Activated CD8-positive, alpha-beta memory T cell treated with anti-CD3 and anti-CD28 coated beads, Interleukin-2, amount 50 U/mL, for 24 hours (primary cell): ENCODE results near the gene ISM1.

ENCODE experiments used
- DNase-seq: peaks from one replicate; pipeline ENCODE4 v3.0.0-alpha.2; 2020; ENCODE audit errors: extremely low read depth

The ISM1 gene

DNA sequence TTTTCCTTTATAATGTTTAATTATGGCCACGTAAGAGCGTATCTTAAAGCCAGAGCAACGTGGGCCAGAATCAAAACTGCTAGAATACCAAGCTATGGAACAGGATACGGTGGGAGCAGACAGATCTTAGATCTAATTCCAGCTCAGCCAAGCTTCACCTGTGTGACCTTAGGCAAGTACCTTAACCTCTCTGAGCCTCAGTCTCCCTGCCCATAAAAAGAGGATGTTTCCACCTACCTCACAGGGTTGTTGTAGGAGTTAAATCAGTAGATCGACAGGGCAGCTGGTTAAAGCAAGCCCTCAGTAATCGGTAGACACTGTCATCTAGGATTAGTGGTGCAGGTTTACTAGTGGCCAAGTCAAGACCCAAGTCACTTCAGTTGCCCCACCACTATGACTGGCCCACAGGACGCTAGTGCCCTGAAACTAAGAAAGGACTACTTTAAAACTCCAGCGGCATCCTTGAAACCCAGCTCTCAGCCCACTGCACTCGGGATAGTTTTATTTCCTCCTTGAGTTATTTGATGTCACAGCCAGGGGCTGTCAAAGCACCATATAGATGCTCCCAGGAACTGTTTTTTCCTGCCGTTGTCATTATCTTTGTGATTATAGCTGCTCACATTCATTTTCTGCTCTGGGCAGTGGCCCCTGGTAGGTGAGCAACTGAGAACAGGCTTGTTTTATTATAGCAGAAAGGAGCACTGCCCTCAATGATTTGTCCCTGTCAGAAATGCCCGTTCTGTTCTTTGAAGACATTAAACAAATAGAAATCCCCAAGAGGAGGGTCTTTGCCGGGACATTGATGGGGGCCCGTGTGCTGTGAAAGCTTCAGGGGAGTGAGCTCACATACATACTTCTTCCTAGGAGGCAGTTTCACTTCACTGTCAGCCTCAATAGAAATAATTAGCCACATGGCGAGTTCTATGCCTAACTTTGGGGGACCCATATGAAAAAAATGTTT is 63.1 kb downstream of the ISM1 start:
- DNase-seq = no peak

DNA sequence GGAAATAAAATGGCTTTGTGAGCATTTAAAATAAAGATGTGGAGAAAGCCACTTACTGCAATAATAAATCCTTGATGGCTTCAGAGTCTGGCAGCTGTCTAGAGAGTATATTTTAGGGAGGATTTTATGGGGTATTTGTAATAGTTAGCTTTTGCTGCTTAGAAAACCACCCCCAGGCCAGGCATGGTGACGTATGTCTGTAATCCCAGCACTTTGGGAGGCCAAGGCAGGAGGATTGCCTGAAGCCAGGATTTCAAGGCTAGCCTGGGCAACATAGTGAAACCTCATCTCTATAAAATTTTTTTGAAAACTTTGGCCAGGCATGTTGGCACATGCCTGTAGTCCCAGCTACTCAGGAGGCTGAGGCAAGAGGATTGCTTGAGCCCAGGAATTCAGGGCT is 63.8 kb downstream of the ISM1 start:
- no peak for DNase-seq

DNA sequence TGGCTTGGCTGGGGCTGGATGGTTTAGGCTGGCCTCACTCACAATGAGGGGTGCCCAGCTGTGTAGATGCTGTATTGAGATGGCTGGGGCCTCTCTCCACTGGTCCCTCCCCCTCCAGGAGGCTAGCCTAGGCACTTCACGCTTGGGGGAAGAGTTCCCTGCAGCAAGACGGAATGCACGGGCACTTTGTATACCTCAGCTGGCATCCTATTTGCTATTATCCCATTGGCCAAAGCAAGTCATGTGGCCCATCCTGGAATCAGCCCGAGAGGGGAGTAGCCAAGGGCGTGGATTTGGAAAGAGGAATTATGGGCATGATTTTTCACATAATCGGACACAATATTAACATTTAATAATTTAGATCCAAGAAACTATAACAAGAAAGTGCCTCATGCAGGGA is 64.3 kb downstream of the ISM1 start:
- no peak for DNase-seq

DNA sequence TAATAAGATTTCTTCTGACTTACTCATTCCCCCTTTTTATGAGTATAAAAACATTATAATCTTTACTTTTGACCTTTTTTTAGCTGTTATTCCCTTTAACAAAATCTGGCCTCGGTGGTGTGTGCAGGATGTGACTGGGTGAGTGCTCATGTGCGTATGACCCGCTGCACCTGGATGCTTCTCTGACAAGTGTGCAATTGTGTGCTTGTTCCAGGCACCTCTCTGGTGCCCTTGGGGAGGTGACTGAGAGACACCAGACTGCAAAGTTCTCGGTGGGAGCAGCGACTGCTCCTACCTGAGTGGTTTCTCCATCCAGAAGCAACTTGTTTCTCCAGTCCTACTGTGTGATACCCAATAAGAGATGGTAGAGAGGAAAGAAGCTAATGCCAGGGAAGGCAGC is 65.0 kb downstream of the ISM1 start:
- no peak for DNase-seq

DNA sequence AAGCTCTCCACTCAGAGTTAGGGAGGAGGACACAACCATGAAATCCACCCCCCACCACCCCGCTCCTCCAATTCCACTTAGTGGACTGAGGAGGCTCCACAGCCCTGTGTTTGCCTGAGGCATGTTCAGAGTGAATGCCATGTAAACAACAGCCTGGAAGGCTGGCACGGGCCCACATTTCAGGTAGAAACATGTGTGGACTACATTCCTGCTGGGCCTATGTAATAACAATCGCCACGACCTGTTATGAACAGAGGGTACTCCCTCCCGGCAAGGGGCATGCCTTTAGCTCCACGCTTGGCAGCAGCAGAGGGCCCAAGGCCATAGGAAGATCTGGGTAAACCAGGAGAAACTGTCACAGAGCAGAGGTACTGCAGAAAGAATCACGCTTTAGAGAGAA is 65.5 kb downstream of the ISM1 start:
- no peak for DNase-seq

DNA sequence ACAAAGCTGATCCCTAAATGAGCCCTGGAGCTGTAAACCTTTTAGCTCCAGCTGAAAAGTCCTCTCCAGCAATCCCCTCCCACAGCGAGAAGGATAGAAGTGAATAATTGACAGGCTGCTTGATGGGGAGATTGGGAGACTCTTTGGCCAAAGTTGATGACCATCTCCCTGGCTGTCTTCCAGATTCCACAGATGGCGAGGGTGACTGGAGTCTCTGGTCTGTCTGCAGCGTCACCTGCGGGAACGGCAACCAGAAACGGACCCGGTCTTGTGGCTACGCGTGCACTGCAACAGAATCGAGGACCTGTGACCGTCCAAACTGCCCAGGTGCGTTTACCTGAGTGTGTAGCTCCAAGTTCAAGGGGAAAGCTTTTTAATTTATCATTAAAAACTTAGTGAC is 67.3 kb downstream of the ISM1 start:
- DNase-seq = no peak

DNA sequence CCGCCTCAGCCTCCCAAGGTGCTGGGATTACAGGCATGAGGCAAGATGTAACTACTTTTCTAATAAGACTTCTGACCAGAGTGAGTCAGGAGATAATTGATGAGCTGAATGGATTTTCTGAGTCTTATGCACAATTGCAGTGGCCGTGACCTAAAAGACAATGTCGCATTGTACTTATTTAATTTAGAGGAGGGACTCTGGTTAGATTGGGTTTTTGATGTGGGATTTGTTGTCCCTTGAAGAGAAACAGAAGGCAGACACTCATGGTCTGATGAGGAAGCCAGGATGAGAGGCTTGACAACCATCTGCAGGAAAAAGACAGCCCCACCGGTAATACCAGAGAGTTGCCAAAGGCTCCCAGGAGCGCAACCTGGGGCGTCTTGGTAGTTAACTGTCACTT is 68.0 kb downstream of the ISM1 start:
- no peak for DNase-seq

DNA sequence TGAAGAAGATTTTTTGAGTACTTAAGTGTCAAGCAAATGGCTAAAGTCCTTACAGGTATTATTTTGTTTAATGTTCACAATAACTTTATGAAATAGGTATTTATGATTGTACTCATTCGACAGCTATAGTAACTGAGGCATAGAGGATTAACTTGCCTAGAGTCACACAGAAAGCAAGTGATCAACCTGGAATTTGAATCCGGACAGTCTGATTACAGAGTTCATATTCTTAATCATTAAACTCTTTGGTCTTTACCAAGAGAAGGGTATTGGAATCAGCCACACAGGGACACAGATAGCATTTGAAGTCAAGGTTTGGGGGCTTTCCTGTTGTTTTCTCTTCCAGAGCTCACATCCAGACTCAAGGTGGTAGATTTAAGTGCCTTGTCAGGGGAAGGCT is 69.7 kb downstream of the ISM1 start:
- DNase-seq = no peak

DNA sequence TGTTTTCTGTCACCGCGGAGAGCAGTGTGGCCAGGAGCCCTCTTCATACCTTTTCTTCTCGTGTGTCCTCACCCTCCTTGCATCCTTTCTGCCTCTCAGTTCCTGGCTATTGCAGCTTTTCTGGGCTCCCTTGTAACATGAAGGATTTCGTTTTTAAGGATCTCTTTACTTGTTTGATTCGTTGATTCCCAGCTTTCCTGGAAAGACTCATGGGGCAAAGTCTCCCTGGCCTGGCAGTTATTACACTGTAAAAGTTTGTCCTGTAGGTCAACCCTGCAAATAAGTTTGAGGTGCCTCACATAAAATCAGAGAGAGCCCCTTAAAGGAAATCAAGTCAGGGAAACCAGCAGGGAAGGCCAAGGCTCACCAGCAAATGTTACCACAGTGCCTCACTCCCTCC is 70.1 kb downstream of the ISM1 start:
- DNase-seq = no peak

DNA sequence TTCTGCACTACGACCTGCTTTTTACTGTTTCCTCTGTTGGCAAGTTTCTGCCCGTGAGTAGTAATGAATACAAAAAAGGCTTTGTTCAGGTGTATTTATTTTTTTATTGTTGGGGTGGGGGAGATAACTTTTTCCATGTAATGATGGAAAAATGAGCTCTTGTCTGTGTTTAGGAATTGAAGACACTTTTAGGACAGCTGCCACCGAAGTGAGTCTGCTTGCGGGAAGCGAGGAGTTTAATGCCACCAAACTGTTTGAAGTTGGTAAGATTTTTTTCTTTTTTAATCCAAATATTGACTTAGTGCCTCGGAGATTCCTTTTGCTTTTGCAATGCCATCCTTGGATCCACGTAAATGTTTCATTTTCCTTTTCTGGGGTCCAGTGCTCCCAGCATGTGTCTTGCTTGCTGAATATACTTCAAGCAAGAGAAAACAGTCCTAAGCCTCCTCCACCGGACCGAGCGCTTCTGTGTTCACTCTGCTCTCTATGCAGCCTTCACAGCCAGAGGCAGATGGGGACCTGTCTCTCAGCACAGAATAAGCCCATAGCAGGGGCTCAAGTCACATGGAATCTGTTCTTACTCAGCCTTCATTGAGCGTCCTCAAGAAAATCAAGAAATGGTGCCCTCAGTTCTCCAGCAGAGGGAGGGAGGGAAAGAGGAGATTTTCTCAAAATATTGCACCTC is 71.3 kb downstream of the ISM1 start:
- DNase-seq = no peak

DNA sequence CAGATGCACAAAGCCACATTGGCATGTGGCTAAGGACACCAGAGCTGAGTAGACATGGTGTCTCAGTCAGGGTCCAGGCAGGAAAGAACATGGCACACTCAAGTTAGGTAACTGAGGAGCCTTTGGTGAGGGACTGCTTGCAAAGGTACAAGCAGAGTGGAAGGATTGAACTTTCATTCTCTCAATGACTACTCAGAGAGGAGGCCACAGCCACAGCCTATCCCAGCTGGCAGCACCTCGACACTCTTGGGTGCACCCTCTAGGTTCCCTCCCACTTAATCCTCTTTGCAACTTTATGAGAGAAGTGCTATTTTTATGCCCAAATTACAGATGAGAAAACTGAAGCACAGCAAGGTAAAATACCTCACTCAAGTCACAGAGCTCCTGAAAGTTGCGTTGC is 73.4 kb downstream of the ISM1 start:
- no peak for DNase-seq

DNA sequence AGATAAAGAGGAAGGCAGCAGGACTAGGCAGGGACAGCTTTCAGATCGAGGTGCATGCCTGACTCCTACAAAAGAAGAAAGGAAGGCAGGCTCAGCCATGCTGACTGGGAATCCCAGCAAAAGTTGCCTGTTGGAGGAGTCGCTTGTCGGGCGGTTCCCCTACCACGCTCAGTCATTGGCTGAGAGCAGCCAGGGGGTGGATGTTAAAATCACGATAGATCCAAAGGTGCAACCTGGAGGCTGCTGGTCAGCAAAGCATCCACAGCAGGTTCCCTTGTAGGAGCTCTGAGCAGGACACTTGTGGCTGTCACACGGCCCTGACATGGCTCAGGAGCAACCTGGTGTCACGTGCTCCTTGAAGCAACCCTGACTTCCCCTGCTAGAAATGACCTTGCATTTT is 74.6 kb downstream of the ISM1 start:
- no peak for DNase-seq

DNA sequence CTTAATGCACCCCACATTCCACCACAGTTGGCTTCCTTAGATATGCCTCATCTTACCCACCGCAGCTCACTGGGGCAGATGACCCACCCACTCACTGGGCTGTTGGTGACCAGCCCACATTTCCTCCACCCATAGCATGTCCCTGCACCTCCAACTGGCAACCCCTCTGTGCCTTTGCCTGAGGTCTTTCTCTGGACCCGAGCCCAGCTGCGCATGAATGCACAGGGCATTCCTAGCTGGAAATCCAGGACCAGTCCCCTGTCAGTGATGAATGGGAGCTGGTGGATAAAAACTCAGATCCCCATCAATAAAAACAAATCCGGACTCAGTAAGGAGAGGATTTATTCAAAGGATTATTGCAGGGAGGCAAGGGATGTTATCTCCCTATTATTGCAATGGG is 75.0 kb downstream of the ISM1 start:
- no peak for DNase-seq

DNA sequence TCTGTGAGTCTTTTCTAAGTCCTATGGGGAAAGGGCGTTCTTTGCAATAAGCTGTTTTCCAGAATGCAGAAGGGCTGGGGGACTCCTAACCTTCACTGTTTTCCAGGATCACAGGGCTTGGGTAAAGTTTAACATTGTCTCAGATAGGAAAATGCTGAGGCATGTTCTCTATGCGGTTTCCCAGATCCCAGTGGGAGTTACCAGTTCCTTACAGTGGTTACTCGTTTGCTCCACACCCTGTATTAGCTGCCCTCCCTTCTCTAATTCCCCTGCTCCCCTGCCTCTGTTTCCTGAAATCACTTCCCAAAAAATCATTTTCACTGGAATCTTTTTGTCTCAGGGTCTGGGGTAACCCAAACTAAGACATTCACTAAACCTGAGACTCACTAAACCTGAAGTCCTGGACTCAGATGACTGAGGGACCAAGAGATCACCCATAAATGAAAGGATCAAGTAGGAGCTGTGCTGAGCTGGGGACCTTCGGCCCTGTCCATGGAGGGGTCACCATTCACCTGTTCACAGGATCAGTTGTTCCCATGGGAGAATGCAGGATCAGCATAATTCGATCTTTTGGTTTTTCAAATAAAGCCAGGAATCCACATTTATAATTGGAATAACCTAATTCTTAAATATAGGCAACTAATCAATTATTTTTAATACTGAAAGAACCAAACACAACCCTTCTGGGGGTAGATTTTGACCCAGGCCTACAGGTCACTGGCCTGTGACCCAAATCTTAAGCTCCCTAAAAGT is 76.2 kb downstream of the ISM1 start:
- no peak for DNase-seq

DNA sequence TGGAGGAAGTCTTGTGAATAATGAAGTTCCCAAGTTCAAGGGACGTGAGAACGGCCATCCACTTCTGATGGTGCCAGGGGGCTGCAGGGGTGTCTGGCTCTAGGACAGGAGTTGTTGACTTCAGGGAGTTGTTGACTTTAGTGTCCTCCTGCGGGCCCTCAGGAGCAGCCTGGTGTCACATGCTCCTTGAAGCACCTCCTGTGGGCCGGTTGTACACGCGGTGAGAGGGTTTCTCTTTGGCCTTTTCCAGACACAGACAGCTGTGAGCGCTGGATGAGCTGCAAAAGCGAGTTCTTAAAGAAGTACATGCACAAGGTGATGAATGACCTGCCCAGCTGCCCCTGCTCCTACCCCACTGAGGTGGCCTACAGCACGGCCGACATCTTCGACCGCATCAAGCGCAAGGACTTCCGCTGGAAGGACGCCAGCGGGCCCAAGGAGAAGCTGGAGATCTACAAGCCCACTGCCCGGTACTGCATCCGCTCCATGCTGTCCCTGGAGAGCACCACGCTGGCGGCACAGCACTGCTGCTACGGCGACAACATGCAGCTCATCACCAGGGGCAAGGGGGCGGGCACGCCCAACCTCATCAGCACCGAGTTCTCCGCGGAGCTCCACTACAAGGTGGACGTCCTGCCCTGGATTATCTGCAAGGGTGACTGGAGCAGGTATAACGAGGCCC is 77.8 kb downstream of the ISM1 start:
- DNase-seq = no peak

DNA sequence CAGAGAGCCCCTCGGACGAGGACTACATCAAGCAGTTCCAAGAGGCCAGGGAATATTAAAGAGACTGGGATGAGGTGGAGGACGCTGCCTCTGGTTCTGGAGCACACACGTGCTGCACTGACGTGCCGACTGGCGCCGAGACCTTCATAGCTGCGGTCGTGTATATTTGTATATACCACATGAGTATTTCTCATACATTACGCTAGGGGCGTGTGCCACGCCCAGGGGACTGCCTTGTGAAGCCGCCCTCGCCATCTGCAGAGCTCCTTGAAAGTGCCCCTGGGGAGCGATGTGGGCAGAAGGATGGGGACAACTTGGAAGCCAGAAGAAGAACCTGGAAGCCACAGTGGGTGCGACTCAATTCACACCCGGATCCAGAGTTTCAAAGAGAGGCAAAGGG is 78.3 kb downstream of the ISM1 start:
- DNase-seq = no peak

DNA sequence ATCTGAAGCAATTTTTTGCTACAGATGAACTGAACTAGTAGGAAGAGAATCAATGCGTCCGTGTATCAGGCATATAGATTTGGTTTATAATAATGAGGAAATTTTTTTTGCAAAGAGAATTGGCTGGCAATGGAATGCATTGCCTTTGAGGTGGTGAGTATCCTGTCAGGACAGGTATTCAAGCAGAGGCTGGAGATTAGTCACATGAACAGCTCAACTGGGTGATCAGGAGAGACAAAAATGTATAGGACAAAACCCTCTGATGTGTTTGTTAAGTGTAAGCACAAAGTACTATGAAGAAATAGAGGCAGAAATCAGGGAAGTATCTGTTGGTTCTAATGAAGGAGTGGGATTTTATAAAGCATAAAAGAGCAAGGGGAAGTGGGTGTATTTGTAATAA is 80.5 kb downstream of the ISM1 start:
- DNase-seq = no peak

DNA sequence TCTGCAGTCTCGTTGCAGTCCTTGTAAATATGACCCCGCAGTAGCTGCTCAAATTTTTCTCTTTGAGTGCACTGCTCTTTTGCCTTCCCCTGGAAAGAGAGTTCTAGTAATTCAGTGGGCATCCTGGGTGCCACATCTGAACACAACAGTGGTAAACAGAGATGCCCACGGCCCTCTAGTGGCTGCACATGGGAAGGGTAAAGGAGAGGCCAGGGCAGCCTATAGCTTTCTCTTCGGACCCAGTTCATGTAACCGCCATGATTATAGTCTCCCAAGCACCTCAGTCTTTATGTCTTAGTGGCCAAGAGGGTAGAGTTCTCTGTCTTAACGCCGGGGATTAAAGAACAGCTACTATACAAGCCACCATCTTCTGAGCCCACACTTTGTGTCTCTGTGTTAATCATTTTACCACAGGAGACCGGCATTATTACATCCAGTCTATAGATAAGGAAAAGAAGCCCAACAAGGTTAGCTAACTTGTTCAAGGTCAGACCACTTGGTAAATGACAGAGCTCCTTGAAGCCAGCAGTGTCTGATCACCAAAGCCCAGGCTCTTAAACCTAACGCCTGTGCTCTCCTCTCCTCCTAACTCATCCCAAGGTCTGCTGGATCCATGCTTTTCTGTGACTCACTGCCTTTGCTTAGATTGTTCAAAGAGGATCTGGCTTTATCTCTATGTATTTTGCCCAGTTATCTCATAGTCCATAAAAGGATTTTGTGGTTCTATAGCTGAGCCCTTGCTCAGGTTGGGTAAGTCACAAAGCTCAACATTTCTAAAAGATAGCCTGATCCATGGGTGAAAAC is 81.8 kb downstream of the ISM1 start:
- DNase-seq = no peak

DNA sequence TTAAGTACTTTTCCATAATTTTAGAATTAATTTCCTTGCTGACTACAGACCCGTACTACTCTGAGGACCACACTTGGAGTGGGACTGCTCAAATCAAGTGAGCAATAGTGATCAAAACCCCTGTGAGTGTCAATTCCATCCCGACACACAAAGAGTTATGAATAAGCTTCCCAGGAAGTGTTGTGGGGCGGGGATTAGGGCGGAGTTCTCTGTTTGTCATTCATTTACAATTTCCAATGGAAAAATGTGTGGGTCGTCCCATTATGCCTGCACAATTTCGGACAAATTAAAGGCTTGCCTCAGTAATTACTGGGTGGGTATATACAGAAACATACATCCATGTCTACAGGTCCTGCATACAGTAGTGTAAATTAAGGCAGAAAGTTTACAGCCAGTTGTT is 84.2 kb downstream of the ISM1 start:
- no peak for DNase-seq

DNA sequence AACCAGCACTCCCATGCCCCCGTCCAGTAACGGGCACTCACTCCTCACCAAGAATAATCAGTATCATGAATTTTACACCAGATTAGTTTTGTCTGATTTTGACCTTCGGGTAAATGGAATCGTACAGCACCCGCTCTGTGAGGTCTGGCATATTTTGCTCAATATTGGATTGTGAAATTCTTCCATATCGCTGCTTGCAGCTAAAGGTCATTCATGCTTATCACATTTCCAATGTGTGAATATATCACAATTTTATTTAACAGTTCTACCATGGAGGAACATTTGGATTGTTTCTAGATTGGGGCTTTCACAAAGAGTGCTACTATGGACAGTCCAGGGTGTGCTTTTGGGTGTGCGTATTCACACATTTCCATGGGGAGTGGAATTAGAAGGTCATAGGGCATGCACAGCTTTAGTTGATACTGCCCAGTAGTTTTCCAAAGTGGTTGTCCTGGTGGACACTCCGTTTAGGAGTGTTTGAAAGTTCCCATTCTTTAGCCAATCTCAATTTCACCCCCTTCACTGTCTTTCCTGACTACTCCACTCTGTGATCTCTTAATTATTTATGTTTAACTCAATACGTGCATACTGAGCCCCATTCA is 86.6 kb downstream of the ISM1 start:
- DNase-seq = no peak

DNA sequence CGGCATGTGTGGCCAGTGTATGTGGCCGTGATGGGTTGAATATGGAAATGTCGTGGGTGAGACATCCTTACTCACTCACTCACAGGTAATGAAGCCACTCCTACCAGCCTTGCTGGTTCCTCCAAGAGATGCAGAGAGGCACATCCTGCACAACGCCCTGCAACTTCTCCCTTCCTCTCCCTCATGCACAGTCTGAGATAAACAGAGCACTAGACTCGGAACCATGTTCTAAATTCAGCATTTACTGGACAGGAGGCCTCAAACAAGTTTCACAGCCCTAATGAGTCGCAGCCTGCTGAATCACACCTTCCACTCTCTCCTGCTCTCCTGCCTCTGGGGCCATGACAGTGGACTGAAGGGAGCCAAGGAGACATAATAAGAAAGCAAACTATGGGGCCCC is 91.2 kb downstream of the ISM1 start:
- DNase-seq = no peak
